GM23338 (cell line): ENCODE data around the gene IQCK. TPM values are rescaled to one million over a fixed set of nuclear protein-coding genes. Genes with fewer than 3 reads are reported as not detected.

Experiments used
- ATAC-seq: fragments of 200-7000 bp; cut with Tn5 transposase; 3 replicates; pipeline ENCODE4 v1.9.1; 2020
- DNase-seq: peaks from one replicate; pipeline ENCODE4 v3.0.0-alpha.2; 2015; ENCODE audit warnings: low spot score
- H2AFZ ChIP-seq: fragments of 200-600 bp; sonication (generic); 2 replicates; pipeline ENCODE4 v1.8.0; 2016; ENCODE audit warnings: antibody characterized with exemption, mild to moderate bottlenecking, moderate library complexity
- H3F3A ChIP-seq: fragments of 200-600 bp; sonication (generic); replicated peaks from 2 replicates; pipeline ENCODE4 v1.8.0; 2017; ENCODE audit warnings: antibody characterized with exemption, mixed run types, low read depth
- H3K27ac ChIP-seq: fragments of 200-600 bp; sonication (generic); 2 replicates; pipeline ENCODE4 v1.6.1; 2016; ENCODE audit warnings: low read depth
- H3K27me3 ChIP-seq: fragments of 200-600 bp; sonication (generic); 2 replicates; pipeline ENCODE4 v1.8.0; 2016; ENCODE audit warnings: mild to moderate bottlenecking, mixed run types, moderate library complexity; ENCODE audit not compliant: insufficient read depth
- H3K36me3 ChIP-seq: fragments of 200-600 bp; sonication (generic); 2 replicates; pipeline ENCODE4 v1.8.0; 2016; ENCODE audit warnings: mild to moderate bottlenecking; ENCODE audit not compliant: insufficient read depth
- H3K4me1 ChIP-seq: fragments of 200-600 bp; sonication (generic); 2 replicates; pipeline ENCODE4 v1.8.0; 2016; ENCODE audit warnings: mild to moderate bottlenecking, moderate library complexity; ENCODE audit not compliant: insufficient read depth
- H3K4me2 ChIP-seq: fragments of 200-600 bp; sonication (generic); 2 replicates; pipeline ENCODE4 v1.7.1; 2017; ENCODE audit warnings: mixed run types
- H3K4me3 ChIP-seq: fragments of 200-600 bp; sonication (generic); 2 replicates; pipeline ENCODE4 v1.6.1; 2016; ENCODE audit warnings: mixed run types
- H3K79me2 ChIP-seq: fragments of 200-600 bp; sonication (generic); replicated peaks from 2 replicates; pipeline ENCODE4 v1.8.0; 2017; ENCODE audit warnings: mild to moderate bottlenecking; ENCODE audit not compliant: insufficient read depth
- H3K9me2 ChIP-seq: fragments of 200-600 bp; sonication (generic); 2 replicates; pipeline ENCODE4 v1.8.0; 2017; ENCODE audit not compliant: insufficient read depth
- H4K20me1 ChIP-seq: fragments of 200-600 bp; sonication (generic); replicated peaks from 2 replicates; pipeline ENCODE4 v1.8.0; 2017; ENCODE audit warnings: mild to moderate bottlenecking; ENCODE audit not compliant: insufficient read depth
- H3K27ac Mint-ChIP-seq: 2 replicates; pipeline ENCODE4 v1.8.0; 2020; ENCODE audit warnings: inconsistent platforms, mild to moderate bottlenecking, moderate library complexity, mixed read lengths
- H3K27me3 Mint-ChIP-seq: 3 replicates; pipeline ENCODE4 v1.8.0; 2022; ENCODE audit warnings: low read depth, mild to moderate bottlenecking, moderate library complexity, mixed read lengths, inconsistent platforms; ENCODE audit not compliant: insufficient read depth, poor library complexity
- H3K36me3 Mint-ChIP-seq: 3 replicates; pipeline ENCODE4 v1.8.0; 2021; ENCODE audit warnings: low read depth, mild to moderate bottlenecking, inconsistent platforms, moderate library complexity, mixed read lengths
- H3K4me1 Mint-ChIP-seq: 3 replicates; pipeline ENCODE4 v1.8.0; 2020; ENCODE audit warnings: mild to moderate bottlenecking, inconsistent platforms, mixed read lengths
- H3K4me3 Mint-ChIP-seq: 3 replicates; pipeline ENCODE4 v1.8.0; 2021; ENCODE audit warnings: moderate library complexity, mild to moderate bottlenecking, inconsistent platforms, mixed read lengths
- H3K9me3 Mint-ChIP-seq: 3 replicates; pipeline ENCODE4 v1.8.0; 2020; ENCODE audit warnings: moderate library complexity, mild to moderate bottlenecking, inconsistent platforms, mixed read lengths
- CREB1 ChIP-seq: fragments of 250-450 bp; sonication (Bioruptor Pico); IDR thresholded peaks from 2 replicates; pipeline ENCODE4 v1.5.0; 2020; ENCODE audit warnings: low read depth, mild to moderate bottlenecking, moderate library complexity
- CTCF ChIP-seq, 2 experiments: fragments of 200-600 bp in 1 of 2; sonication (generic) in 1 of 2; conservative IDR thresholded peaks; 2 replicates each; pipeline versions ENCODE4 v1.5.1 to v1.6.1; 2016 to 2017; ENCODE audit warnings: antibody characterized with exemption in 2 of 2, low read depth in 2 of 2, mild to moderate bottlenecking in 2 of 2, moderate library complexity in 1 of 2
- ETS1 ChIP-seq: IDR thresholded peaks from 2 replicates; pipeline ENCODE4 v1.6.1; 2016; ENCODE audit warnings: antibody characterized with exemption
- EZH2 ChIP-seq: fragments of 200-600 bp; sonication (generic); IDR thresholded peaks from one replicate; pipeline ENCODE4 v1.8.0; 2017; ENCODE audit warnings: antibody characterized with exemption, mild to moderate bottlenecking, low read depth; ENCODE audit not compliant: unreplicated experiment
- JUNB ChIP-seq: IDR thresholded peaks from one replicate; pipeline ENCODE4 v1.6.1; 2016; ENCODE audit warnings: antibody characterized with exemption; ENCODE audit not compliant: unreplicated experiment
- NANOG ChIP-seq: IDR thresholded peaks from 2 replicates; pipeline ENCODE4 v1.6.1; 2016; ENCODE audit warnings: antibody characterized with exemption, borderline replicate concordance
- POLR2AphosphoS5 ChIP-seq: IDR thresholded peaks from 2 replicates; pipeline ENCODE4 v1.6.1; 2016; ENCODE audit warnings: antibody characterized with exemption, low read depth
- REST ChIP-seq: IDR thresholded peaks from one replicate; pipeline ENCODE4 v1.6.1; 2018; ENCODE audit warnings: antibody characterized with exemption; ENCODE audit not compliant: unreplicated experiment
- STAT1 ChIP-seq: IDR thresholded peaks from one replicate; pipeline ENCODE4 v1.6.1; 2016; ENCODE audit warnings: antibody characterized with exemption; ENCODE audit not compliant: unreplicated experiment
- ZNF114 ChIP-seq: fragments of 250-450 bp; sonication (Bioruptor Pico); IDR thresholded peaks from 2 replicates; pipeline ENCODE4 v1.5.0; 2020; ENCODE audit warnings: mild to moderate bottlenecking, moderate library complexity
- ZNF331 ChIP-seq: fragments of 250-450 bp; sonication (Bioruptor Pico); IDR thresholded peaks from 2 replicates; pipeline ENCODE4 v1.5.0; 2020; ENCODE audit warnings: low read depth, mild to moderate bottlenecking, moderate library complexity
- ZNF462 ChIP-seq: fragments of 250-450 bp; sonication (Bioruptor Pico); IDR thresholded peaks from 2 replicates; pipeline ENCODE4 v1.5.0; 2020; ENCODE audit warnings: mild to moderate bottlenecking, moderate library complexity
- polyA plus RNA-seq: library from polyadenylated mRNA; unstranded; fragments of >200 nt; fragmentation: Nextera tagmentation; extraction: Ambion mirVana; gene quantifications from 2 replicates; pipeline ENCODE4 v1.2.1, GENCODE V29; 2016
- total RNA-seq: library from RNA; depleted of rRNA; stranded (reverse); fragments of >200 nt; shearing (Covaris generic); gene quantifications from 2 replicates; pipeline ENCODE4 v1.2.3, GENCODE V29; 2014

The IQCK gene
- total and polyA plus RNA-seq, 2 experiments from 2014 or later = 7.6 to 10.0 TPM

- TF ChIP-seq ZNF462 (CRISPR knock-in tag) (no peak), NANOG (no peak)
Measured at GRCh38 chr16:19805459-19806162, 87.5 kb downstream of the IQCK start (continued).

GRCh38 chr16:19808061-19808641 lies 90.1 kb downstream of the IQCK start:
- Mint-ChIP-seq H3K4me3 (no peak overlapping the region), H3K27ac (no peak overlapping the region), H3K27me3 (peaks cover 8% of the 10 kb centered on the region), H3K9me3 (peaks cover 39% of the 10 kb centered on the region), H3K36me3 (peaks cover 29% of the 10 kb centered on the region), H3K4me1 (peaks cover 12% of the 10 kb centered on the region)
- Histone ChIP-seq H3F3A (peaks cover 10% of the 10 kb centered on the region), H3K27me3 (no peaks in the 10 kb centered on the region), H3K9me2 (no peaks in the 10 kb centered on the region), H4K20me1 (no peaks in the 10 kb centered on the region), H3K79me2 (no peaks in the 10 kb centered on the region), H3K4me3 (no peak overlapping the region), H3K36me3 (no peaks in the 10 kb centered on the region; the same call in 1 of the 2 replicates), H3K27ac (no peak overlapping the region), H3K4me1 (peaks cover 5% of the 10 kb centered on the region; the same call in 1 of the 2 replicates), H2AFZ (no peak overlapping the region), H3K4me2 (no peak overlapping the region)
- ATAC-seq (no peak), DNase-seq (no peak)
- TF ChIP-seq NANOG (no peak), CTCF (conservative IDR thresholded peaks at IDR 0.05; ENCODE audit: low read depth in 2 of 2) (no peak), REST (no peak), CREB1 (CRISPR knock-in tag) (no peak), JUNB (no peak), ZNF331 (CRISPR knock-in tag) (no peak), STAT1 (no peak), ZNF114 (CRISPR knock-in tag) (no peak), EZH2 (no peak), POLR2AphosphoS5 (no peak), ETS1 (no peak)
